Measurements from ENCODE around the gene CPM. TPM values are rescaled to one million over a fixed set of nuclear protein-coding genes. Genes with fewer than 3 reads are reported as not detected.
A peak's percentile ranks its signal among the peaks of the same experiment; 100 is the strongest.

CPM gene
- total RNA-seq, 1 experiment from 2014 or later, result 0.96 TPM

- TF ChIP-seq ZNF281 (CRISPR knock-in tag; IDR thresholded peaks at IDR 0.05) (peak; percentile 59; the same call in 1 of the 2 replicates), CREM (CRISPR knock-in tag; IDR thresholded peaks at IDR 0.05) (no peak), USF1 (CRISPR knock-in tag; IDR thresholded peaks at IDR 0.05) (peak; percentile 17; the same call in 1 of the 2 replicates), CDX4 (CRISPR knock-in tag; IDR thresholded peaks at IDR 0.05; ENCODE audit: borderline replicate concordance) (no peak), NFE2L1 (CRISPR knock-in tag; IDR thresholded peaks at IDR 0.05) (peak; percentile 34; the same call in 1 of the 2 replicates), ERG (CRISPR knock-in tag; IDR thresholded peaks at IDR 0.05) (no peak), FOXJ3 (CRISPR knock-in tag; IDR thresholded peaks at IDR 0.05; ENCODE audit: borderline replicate concordance) (no peak), TCF7 (CRISPR knock-in tag; IDR thresholded peaks at IDR 0.05; ENCODE audit: low read depth) (no peak), E2F4 (CRISPR knock-in tag; IDR thresholded peaks at IDR 0.05; ENCODE audit: borderline replicate concordance, low read depth) (no peak; the same call in 1 of the 2 replicates), ZBTB21 (CRISPR knock-in tag; IDR thresholded peaks at IDR 0.05; ENCODE audit: borderline replicate concordance) (no peak), PRRX2 (CRISPR knock-in tag; IDR thresholded peaks at IDR 0.05) (no peak), CTCF (IDR thresholded peaks at IDR 0.05) (no peak; the same call in 1 of the 2 replicates), E2F5 (CRISPR knock-in tag; IDR thresholded peaks at IDR 0.05) (no peak), NR1H2 (CRISPR knock-in tag; IDR thresholded peaks at IDR 0.05) (no peak), RORB (CRISPR knock-in tag; IDR thresholded peaks at IDR 0.05) (no peak), ZNF232 (CRISPR knock-in tag; IDR thresholded peaks at IDR 0.05) (no peak), SOX15 (CRISPR knock-in tag; IDR thresholded peaks at IDR 0.05) (no peak), ZNF416 (CRISPR knock-in tag; IDR thresholded peaks at IDR 0.05) (no peak), MAX (CRISPR knock-in tag; IDR thresholded peaks at IDR 0.05) (peak; percentile 49; the same call in 1 of the 2 replicates), NR3C1 (CRISPR knock-in tag; conservative IDR thresholded peaks at IDR 0.05; ENCODE audit: low read depth) (no peak), ATF3 (CRISPR knock-in tag; conservative IDR thresholded peaks at IDR 0.05) (no peak), ZNF425 (CRISPR knock-in tag; conservative IDR thresholded peaks at IDR 0.05) (no peak), IRF1 (CRISPR knock-in tag; IDR thresholded peaks at IDR 0.05) (no peak), ETV6 (CRISPR knock-in tag; IDR thresholded peaks at IDR 0.05) (no peak), ELF4 (CRISPR knock-in tag; IDR thresholded peaks at IDR 0.05; ENCODE audit: low read depth) (no peak), OVOL2 (CRISPR knock-in tag; IDR thresholded peaks at IDR 0.05; ENCODE audit: borderline replicate concordance) (no peak)
Measured at GRCh38 chr12:68808388-68809189, 124.4 kb downstream of the CPM start (continued).

All from WTC11 (cell line).